Measurements from ENCODE around the gene DNAH6. TPM values are rescaled to one million over a fixed set of nuclear protein-coding genes. Genes with fewer than 3 reads are reported as not detected.

DNAH6 gene
- total RNA-seq, 1 experiment from 2014 or later = 0.26 TPM

GRCh38 chr2:84690225-84690624 lies 173.9 kb downstream of the DNAH6 start:
- Histone ChIP-seq H2BK15ac (ENCODE audit: low read depth, low read length) (no peak overlapping the region), H3K14ac (ENCODE audit: insufficient read depth, low read length) (no peak overlapping the region), H3K18ac (ENCODE audit: insufficient read length, low read depth, low read length) (no peak overlapping the region), H3K9ac (ENCODE audit: extremely low read depth, insufficient read length, low read length) (no peak overlapping the region), H3K27ac (ENCODE audit: insufficient read length, low read depth, low read length) (no peak overlapping the region), H3K23ac (ENCODE audit: insufficient read length, low read depth, low read length) (no peak overlapping the region), H2BK120ac (ENCODE audit: low read depth, low read length, poor library complexity, severe bottlenecking) (no peak overlapping the region), H4K5ac (ENCODE audit: insufficient read length, low read depth, low read length) (no peak overlapping the region), H3K4me1 (ENCODE audit: insufficient read depth, low read length) (no peaks in the 10 kb centered on the region), H2BK12ac (ENCODE audit: insufficient read length, low read depth, low read length) (no peak overlapping the region), H2AK5ac (ENCODE audit: insufficient read length, low read length) (no peak overlapping the region), H2AFZ (ENCODE audit: low read length) (no peak overlapping the region), H4K20me1 (ENCODE audit: control insufficient read depth, insufficient read depth, insufficient read length) (no peaks in the 10 kb centered on the region), H4K91ac (ENCODE audit: insufficient read length, low read depth, low read length) (no peak overlapping the region), H2BK20ac (ENCODE audit: low read depth, low read length, poor library complexity, severe bottlenecking) (no peak overlapping the region), H3K23me2 (ENCODE audit: insufficient read length, low read depth, low read length, poor library complexity, severe bottlenecking) (no peaks in the 10 kb centered on the region), H3K79me2 (ENCODE audit: insufficient read depth, low read length) (0 out of 2 replicates have a peak, but pooled peaks cover 2% of the 10 kb centered on the region), H3K56ac (ENCODE audit: insufficient read length, low read depth, low read length) (no peak overlapping the region), H3K4me2 (ENCODE audit: insufficient read depth, insufficient read length, low read length) (no peak overlapping the region), H3K27me3 (ENCODE audit: insufficient read depth, low read length) (no peaks in the 10 kb centered on the region), H3K4ac (ENCODE audit: low read depth, low read length) (no peak overlapping the region), H3K9me3 (ENCODE audit: control insufficient read depth, low read depth, low read length) (no peaks in the 10 kb centered on the region), H4K8ac (replicated peaks; ENCODE audit: insufficient read length, low read depth, low read length) (no peak overlapping the region), H3T11ph (ENCODE audit: low read length) (no peak overlapping the region), H2BK5ac (ENCODE audit: insufficient read length, low read length) (no peak overlapping the region), H3K79me1 (ENCODE audit: insufficient read depth, low read depth, low read length, poor library complexity, severe bottlenecking) (no peaks in the 10 kb centered on the region)
- Mint-ChIP-seq H3K27me3 (ENCODE audit: low read depth) (peaks cover 1% of the 10 kb centered on the region; the same call in 1 of the 2 replicates), H3K36me3 (ENCODE audit: insufficient read depth in 1 of 3, low read depth in 3 of 3) (no peaks in the 10 kb centered on the region), H3K9me3 (no peaks in the 10 kb centered on the region), H3K27ac (no peak overlapping the region), H3K4me1 (no peaks in the 10 kb centered on the region), H3K4me3 (no peak overlapping the region)
- DNase-seq = no peak
- TF ChIP-seq CTCF (conservative IDR thresholded peaks at IDR 0.05) = no peak
- no CpG with 5 or more reads among the region's 3 CpGs for WGBS (ENCODE audit: extremely low coverage, insufficient read length, low lambda C conversion rate)
